IMR-90 (cell line): Measurements from ENCODE around the gene TBC1D17. TPM values are rescaled to one million over a fixed set of nuclear protein-coding genes. Genes with fewer than 3 reads are reported as not detected.
A peak's percentile ranks its signal among the peaks of the same experiment; 100 is the strongest.

Source experiments
- ATAC-seq: fragments of 200-7000 bp; cut with Tn5 transposase; 2 replicates; pipeline ENCODE4 v1.9.1; 2020; ENCODE audit warnings: low read depth, mild to moderate bottlenecking, moderate library complexity
- BruUV-seq: library from RNA; stranded (reverse); fragments of 400-500 nt; replicated peaks from 2 replicates; lab custom pipeline; 2021; lab: Mats Ljungman, UMichigan
- CTCF ChIA-PET: fragments of 300-600 bp; formaldehyde crosslinking; extraction: SDS; loops from one replicate; lab custom pipeline; 2021; ENCODE audit warnings: antibody characterized with exemption; lab: Yijun Ruan, JAX
- POLR2A ChIA-PET: fragments of 300-600 bp; sonication (Branson Sonifier 250); formaldehyde crosslinking; loops from one replicate; lab custom pipeline; 2022; ENCODE audit warnings: antibody characterized with exemption; ENCODE audit not compliant: unreplicated experiment; lab: Charles Lee
- DNase-seq: peaks from one replicate; pipeline ENCODE4 v3.0.0; 2013
- H2AFZ ChIP-seq: replicated peaks from 2 replicates; pipeline ENCODE3; 2013; ENCODE audit warnings: low read length, mild to moderate bottlenecking; ENCODE audit not compliant: poor library complexity
- H2AK5ac ChIP-seq: 2 replicates; pipeline ENCODE4 v1.6.1; 2013; ENCODE audit warnings: low read depth, low read length, inconsistent platforms
- H2AK9ac ChIP-seq: replicated peaks from 2 replicates; pipeline ENCODE3; 2013; ENCODE audit warnings: mild to moderate bottlenecking, low read depth, low read length, moderate library complexity; ENCODE audit not compliant: poor library complexity
- H2BK120ac ChIP-seq: 2 replicates; pipeline ENCODE4 v1.6.1; 2013; ENCODE audit warnings: low read depth, low read length, inconsistent platforms
- H2BK15ac ChIP-seq: 3 replicates; pipeline ENCODE4 v1.6.1; 2013; ENCODE audit warnings: low read depth, low read length, inconsistent platforms
- H2BK20ac ChIP-seq: 2 replicates; pipeline ENCODE4 v1.6.1; 2013; ENCODE audit warnings: low read depth, mild to moderate bottlenecking, inconsistent platforms, low read length, moderate library complexity
- H2BK5ac ChIP-seq: 2 replicates; pipeline ENCODE4 v1.6.1; 2013; ENCODE audit warnings: mild to moderate bottlenecking, low read depth, low read length, inconsistent platforms; ENCODE audit not compliant: poor library complexity, severe bottlenecking
- H3K14ac ChIP-seq: replicated peaks from 2 replicates; pipeline ENCODE4 v1.6.1; 2013; ENCODE audit warnings: low read depth, low read length, inconsistent platforms
- H3K18ac ChIP-seq: 2 replicates; pipeline ENCODE4 v1.6.1; 2013; ENCODE audit warnings: low read depth, low read length, control low read depth
- H3K23ac ChIP-seq: 2 replicates; pipeline ENCODE4 v1.6.1; 2013; ENCODE audit warnings: low read depth, low read length, inconsistent platforms
- H3K27ac ChIP-seq: 2 replicates; pipeline ENCODE4 v1.5.1; 2013; ENCODE audit warnings: mild to moderate bottlenecking, control low read depth, low read length; ENCODE audit not compliant: insufficient read depth
- H3K27me3 ChIP-seq: 2 replicates; pipeline ENCODE4 v1.6.1; 2013; ENCODE audit warnings: low read length; ENCODE audit not compliant: control insufficient read depth, insufficient read depth
- H3K36me3 ChIP-seq: 2 replicates; pipeline ENCODE4 v1.6.1; 2013; ENCODE audit warnings: low read length, mixed read lengths; ENCODE audit not compliant: control insufficient read depth, insufficient read depth
- H3K4ac ChIP-seq: 2 replicates; pipeline ENCODE4 v1.6.1; 2013; ENCODE audit warnings: low read depth, low read length, inconsistent platforms
- H3K4me1 ChIP-seq: 2 replicates; pipeline ENCODE4 v1.6.1; 2013; ENCODE audit warnings: low read length, mixed read lengths; ENCODE audit not compliant: control insufficient read depth, insufficient read depth
- H3K4me2 ChIP-seq: 2 replicates; pipeline ENCODE4 v1.6.1; 2013; ENCODE audit warnings: low read depth, mild to moderate bottlenecking, control low read depth, low read length, moderate library complexity
- H3K4me3 ChIP-seq: 2 replicates; pipeline ENCODE4 v1.5.1; 2013; ENCODE audit warnings: low read depth, mild to moderate bottlenecking, control low read depth, low read length, moderate library complexity; ENCODE audit not compliant: insufficient read depth
- H3K56ac ChIP-seq: 2 replicates; pipeline ENCODE4 v1.6.1; 2013; ENCODE audit warnings: low read length, inconsistent platforms; ENCODE audit not compliant: insufficient read depth; ENCODE audit errors: extremely low read depth
- H3K79me1 ChIP-seq, 2 experiments: 2 replicates each; pipeline ENCODE4 v1.6.1; 2013; ENCODE audit warnings: low read length in 2 of 2, inconsistent platforms in 1 of 2, low read depth in 1 of 2
- H3K9ac ChIP-seq: 2 replicates; pipeline ENCODE4 v1.6.1; 2013; ENCODE audit warnings: low read depth, low read length, control low read depth
- H3K9me1 ChIP-seq: 2 replicates; pipeline ENCODE4 v1.6.1; 2013; ENCODE audit warnings: low read length, inconsistent platforms; ENCODE audit not compliant: insufficient read depth
- H3K9me3 ChIP-seq: 2 replicates; pipeline ENCODE4 v1.6.1; 2013; ENCODE audit warnings: low read length; ENCODE audit not compliant: control insufficient read depth, insufficient read depth
- H4K20me1 ChIP-seq: 2 replicates; pipeline ENCODE4 v1.6.1; 2013; ENCODE audit warnings: low read length, inconsistent platforms; ENCODE audit not compliant: insufficient read depth
- H4K5ac ChIP-seq: 2 replicates; pipeline ENCODE4 v1.6.1; 2013; ENCODE audit warnings: mild to moderate bottlenecking, low read depth, low read length, control low read depth
- H4K8ac ChIP-seq, 2 experiments: 2 replicates each; pipeline ENCODE4 v1.6.1; 2013; ENCODE audit warnings: low read depth in 2 of 2, low read length in 2 of 2, control low read depth in 1 of 2, inconsistent platforms in 1 of 2
- H4K91ac ChIP-seq: 2 replicates; pipeline ENCODE4 v1.6.1; 2013; ENCODE audit warnings: low read depth, low read length, inconsistent platforms; ENCODE audit not compliant: insufficient read depth
- CHD1 ChIP-seq: IDR thresholded peaks from 2 replicates; pipeline ENCODE4 v1.6.1; 2012; ENCODE audit warnings: low read depth, low read length, improper control_type of control experiment
- CTCF ChIP-seq: conservative IDR thresholded peaks from 2 replicates; pipeline ENCODE4 v1.5.1; 2012; ENCODE audit warnings: mild to moderate bottlenecking, low read depth, low read length, improper control_type of control experiment
- RCOR1 ChIP-seq: IDR thresholded peaks from 2 replicates; pipeline ENCODE4 v1.6.1; 2012; ENCODE audit warnings: mild to moderate bottlenecking, low read length, improper control_type of control experiment; ENCODE audit not compliant: insufficient replicate concordance
- RFX5 ChIP-seq: IDR thresholded peaks from 2 replicates; pipeline ENCODE4 v1.8.0; 2012; ENCODE audit warnings: low read depth, mild to moderate bottlenecking, low read length, moderate library complexity
- WGBS, 2 experiments: methylation state at CpG; one replicate each; pipeline versions ENCODE4 v1.1.5 to v1.1.7; 2013; ENCODE audit warnings: missing lambda C conversion rate in 2 of 2; ENCODE audit not compliant: insufficient read length in 1 of 2; ENCODE audit errors: extremely low coverage in 2 of 2; 5-methylcytosine and 5-hydroxymethylcytosine counted together
- dilution Hi-C: fragments of 300-500 bp; cut with HindIII; formaldehyde crosslinking; loops from one replicate; pipeline ENCODE4 v1.14.3; 2018; ENCODE audit warnings: low sequenced_read_pairs; ENCODE audit not compliant: unreplicated experiment
- in situ Hi-C: fragments of 300-500 bp; cut with MboI; formaldehyde crosslinking; loops from 3 replicates; pipeline ENCODE4 v1.14.3; 2019; ENCODE audit warnings: low sequenced_read_pairs, inconsistent platforms, mixed read lengths
- intact Hi-C: fragments of 100-400 bp; cut with micrococcal nuclease; formaldehyde crosslinking; loops from 2 replicates; pipeline ENCODE4 v1.10.0; 2022
- polyA plus RNA-seq, 3 experiments: library from polyadenylated mRNA; depleted of rRNA; stranded (reverse); fragments of >200 nt; gene quantifications; 2 replicates each; pipeline ENCODE4 v1.2.3, GENCODE V29; 2012; ENCODE audit warnings: low replicate concordance in 1 of 3
- total RNA-seq: library from RNA; depleted of rRNA; stranded (reverse); fragments of >200 nt; gene quantifications from 2 replicates; pipeline ENCODE4 v1.2.3, GENCODE V29; 2012

Gene TBC1D17
- total and polyA plus RNA-seq, 2 of the 4 experiments (the other 2 are of a cell fraction), result 1.1 to 27.8 TPM

- Histone ChIP-seq H2AK5ac (peak overlapping the region; percentile 56), H2BK15ac (no peak overlapping the region), H3K9ac (peak overlapping the region; percentile 14; the same call in 1 of the 2 replicates), H2BK20ac (no peak overlapping the region), H3K27ac (no peak overlapping the region; the same call in 1 of the 2 replicates), H4K20me1 (peaks cover 18% of the 10 kb centered on the region), H3K56ac (no peak overlapping the region), H3K4me3 (no peak overlapping the region), H2BK5ac (no peak overlapping the region), H2AK9ac (peak overlapping the region; percentile 86), H4K91ac (no peak overlapping the region), H3K79me1 (peaks cover 21 to 59% of the 10 kb centered on the region in 2 experiments), H3K18ac (no peak overlapping the region), H2BK120ac (no peak overlapping the region), H3K36me3 (peaks cover 24% of the 10 kb centered on the region), H3K4ac (peak overlapping the region; percentile 17; the same call in 1 of the 2 replicates), H3K4me1 (peaks cover 5% of the 10 kb centered on the region), H3K14ac (no peak overlapping the region), H4K5ac (no peak overlapping the region), H3K27me3 (no peaks in the 10 kb centered on the region), H3K4me2 (no peak overlapping the region; the same call in 1 of the 2 replicates), H4K8ac (peak overlapping the region in 1 of 2 experiments; percentile 43; a peak in 1 of 4 replicates), H3K23ac (peak overlapping the region; percentile 5; the same call in 1 of the 2 replicates), H2AFZ (no peak overlapping the region), H3K9me1 (peaks cover 14% of the 10 kb centered on the region), H3K9me3 (no peaks in the 10 kb centered on the region)
- WGBS, 2 experiments, result 89% methylated on average over 7 of the region's 14 CpGs; no CpG with 5 or more reads in 1 of the 2 experiments
- in situ Hi-C loops, result no loop called here
- dilution Hi-C loops, result no loop called here
- intact Hi-C loops, result no loop called here
- CTCF ChIA-PET, result no interaction called here
- POLR2A ChIA-PET, result no interaction called here
- BruUV-seq, result no TSS peak
- TF ChIP-seq CHD1 (no peak), CTCF (no peak), RFX5 (no peak), RCOR1 (no peak)
- no peak for ATAC-seq
- no peak for DNase-seq
These were observed 50.2 kb downstream of the TBC1D17 start for GRCh38 chr19:49927526-49928264.
